ENCODE measurements around the gene SELL.
"Not testable (repeated sequence)": the region's sequence is repeated elsewhere in the genome, so short reads cannot be mapped to it uniquely, and the experiment has no call there.

Gene SELL

DNA sequence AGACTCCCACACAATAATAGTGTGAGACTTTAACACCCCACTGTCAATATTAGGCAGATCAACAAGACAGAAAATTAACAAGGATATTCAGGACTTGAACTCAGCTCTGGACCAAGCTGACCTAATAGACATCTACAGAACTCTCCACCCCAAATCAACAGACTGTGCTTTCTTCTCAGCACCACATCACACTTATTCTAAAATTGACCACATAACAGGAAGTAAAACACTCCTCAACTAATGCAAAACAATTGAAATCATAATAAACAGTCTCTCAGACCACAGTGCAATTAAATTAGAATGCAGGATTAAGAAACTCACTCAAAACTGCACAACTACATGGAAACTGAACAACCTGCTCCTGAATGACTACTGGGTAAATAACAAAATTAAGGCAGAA lies 52.6 kb downstream of the SELL start:
- not testable (repeated sequence) for H3K9me3 ChIP-seq (ENCODE audit: low read length); H3K36me3 ChIP-seq (ENCODE audit: insufficient read depth, low read length); H3K4me3 ChIP-seq (ENCODE audit: low read depth in 1 of 2, low read length in 2 of 2); H3K4me1 ChIP-seq (ENCODE audit: insufficient read depth, low read length); H3K27ac ChIP-seq (ENCODE audit: low read depth, low read length); H3K27me3 ChIP-seq (ENCODE audit: control insufficient read depth in 1 of 2, insufficient read depth in 2 of 2, low read length in 2 of 2); H3K9ac ChIP-seq (ENCODE audit: low read length)

DNA sequence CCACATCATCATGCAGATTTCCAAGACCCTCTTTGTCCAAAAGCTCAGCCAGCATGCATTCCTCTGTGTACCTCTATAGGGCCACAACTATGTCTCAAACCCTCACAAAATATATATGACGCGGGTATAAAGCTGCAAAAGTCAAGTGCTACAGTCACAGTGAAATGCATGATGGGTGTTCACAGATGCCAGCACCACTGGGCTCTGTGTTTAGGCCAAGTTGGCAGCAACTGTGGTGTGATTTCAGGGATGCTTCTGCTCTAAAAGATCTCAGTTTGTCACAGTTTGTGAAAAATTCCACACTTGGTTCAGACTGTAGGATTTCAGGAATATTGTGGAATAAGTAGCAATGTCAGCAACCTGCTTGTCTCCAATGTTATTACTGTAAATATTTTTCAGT lies 57.5 kb downstream of the SELL start:
- Histone ChIP-seq H3K4me1 (ENCODE audit: insufficient read depth, low read length) (no peaks in the 10 kb centered on the region), H3K4me3 (ENCODE audit: low read depth in 1 of 2, low read length in 2 of 2) (no peak overlapping the region), H3K9me3 (ENCODE audit: low read length) (no peaks in the 10 kb centered on the region), H3K9ac (ENCODE audit: low read length) (no peak overlapping the region), H3K27ac (ENCODE audit: low read depth, low read length) (no peak overlapping the region), H3K36me3 (ENCODE audit: insufficient read depth, low read length) (no peaks in the 10 kb centered on the region), H3K27me3 (ENCODE audit: control insufficient read depth in 1 of 2, insufficient read depth in 2 of 2, low read length in 2 of 2) (no peaks in the 10 kb centered on the region)

DNA sequence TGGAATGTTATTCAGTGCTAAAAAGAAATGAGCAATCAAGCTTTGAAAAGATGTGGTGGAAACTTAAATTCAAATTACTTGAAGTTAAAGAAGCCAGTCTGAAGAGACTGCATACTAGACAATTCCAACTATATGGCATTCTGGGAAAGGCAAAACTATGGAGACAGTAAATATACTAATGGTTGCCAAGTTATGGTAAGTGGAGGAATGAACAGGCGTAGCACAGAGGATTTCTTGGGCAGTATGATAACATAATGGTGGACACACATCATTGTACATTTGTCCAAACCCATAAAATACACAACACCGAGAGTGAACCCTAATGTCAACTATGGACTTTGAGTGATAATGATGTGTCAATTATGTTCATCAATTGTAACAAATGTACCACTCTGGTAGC lies 60.4 kb downstream of the SELL start:
- no peaks in the 10 kb centered on the region for H3K9me3 ChIP-seq (ENCODE audit: low read length)
- H3K27ac ChIP-seq (ENCODE audit: low read depth, low read length) = no peak overlapping the region
- H3K36me3 ChIP-seq (ENCODE audit: insufficient read depth, low read length) = no peaks in the 10 kb centered on the region
- H3K4me1 ChIP-seq (ENCODE audit: insufficient read depth, low read length) = no peaks in the 10 kb centered on the region
- no peak overlapping the region for H3K9ac ChIP-seq (ENCODE audit: low read length)
- no peaks in the 10 kb centered on the region for H3K27me3 ChIP-seq (ENCODE audit: control insufficient read depth in 1 of 2, insufficient read depth in 2 of 2, low read length in 2 of 2)
- no peak overlapping the region for H3K4me3 ChIP-seq (ENCODE audit: low read depth in 1 of 2, low read length in 2 of 2)

DNA sequence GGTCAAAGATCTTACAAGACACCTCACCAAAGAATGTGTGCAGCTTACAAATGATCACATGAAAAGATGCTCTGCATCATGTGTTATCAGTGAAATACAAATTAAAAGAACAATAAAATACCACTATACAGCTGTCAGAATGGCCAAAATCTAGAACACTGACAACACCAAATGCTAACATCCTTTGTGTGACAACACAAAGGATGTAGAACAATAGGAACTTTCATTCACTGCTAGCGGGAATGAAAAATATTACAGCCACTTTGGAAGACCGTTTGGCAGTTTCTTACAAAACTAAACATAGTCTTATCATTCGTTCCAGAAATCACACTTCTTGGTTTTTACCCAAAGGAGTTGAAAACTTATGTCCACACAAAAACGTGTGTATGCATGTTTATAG lies 60.9 kb downstream of the SELL start:
- Histone ChIP-seq H3K27ac (ENCODE audit: low read depth, low read length) (no peak overlapping the region), H3K36me3 (ENCODE audit: insufficient read depth, low read length) (no peaks in the 10 kb centered on the region), H3K9ac (ENCODE audit: low read length) (no peak overlapping the region), H3K27me3 (ENCODE audit: control insufficient read depth in 1 of 2, insufficient read depth in 2 of 2, low read length in 2 of 2) (no peaks in the 10 kb centered on the region), H3K9me3 (ENCODE audit: low read length) (no peaks in the 10 kb centered on the region), H3K4me3 (ENCODE audit: low read depth in 1 of 2, low read length in 2 of 2) (no peak overlapping the region), H3K4me1 (ENCODE audit: insufficient read depth, low read length) (no peaks in the 10 kb centered on the region)

DNA sequence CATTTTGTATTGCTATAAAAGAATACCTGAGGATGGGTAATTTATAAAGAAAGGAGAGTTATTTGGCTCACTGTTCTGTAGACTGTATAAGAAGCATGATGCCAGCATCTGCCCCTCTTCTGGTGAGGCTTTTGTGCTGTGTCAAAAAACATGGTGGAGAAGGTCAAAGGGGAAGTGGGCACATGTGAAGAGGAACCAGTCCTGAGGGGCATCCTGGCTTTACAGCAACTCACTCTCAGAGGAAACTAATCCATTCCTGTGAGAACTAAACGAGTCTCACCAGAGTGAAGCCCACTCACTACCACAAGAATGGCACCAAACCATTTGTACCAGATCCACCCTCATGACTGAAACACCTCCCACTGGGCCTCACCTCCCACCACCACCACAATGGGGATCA lies 62.7 kb downstream of the SELL start:
- Histone ChIP-seq H3K36me3 (ENCODE audit: insufficient read depth, low read length) (no peaks in the 10 kb centered on the region), H3K9ac (ENCODE audit: low read length) (no peak overlapping the region), H3K9me3 (ENCODE audit: low read length) (no peaks in the 10 kb centered on the region), H3K27ac (ENCODE audit: low read depth, low read length) (no peak overlapping the region), H3K4me1 (ENCODE audit: insufficient read depth, low read length) (no peaks in the 10 kb centered on the region), H3K4me3 (ENCODE audit: low read depth in 1 of 2, low read length in 2 of 2) (no peak overlapping the region), H3K27me3 (ENCODE audit: control insufficient read depth in 1 of 2, insufficient read depth in 2 of 2, low read length in 2 of 2) (no peaks in the 10 kb centered on the region)

DNA sequence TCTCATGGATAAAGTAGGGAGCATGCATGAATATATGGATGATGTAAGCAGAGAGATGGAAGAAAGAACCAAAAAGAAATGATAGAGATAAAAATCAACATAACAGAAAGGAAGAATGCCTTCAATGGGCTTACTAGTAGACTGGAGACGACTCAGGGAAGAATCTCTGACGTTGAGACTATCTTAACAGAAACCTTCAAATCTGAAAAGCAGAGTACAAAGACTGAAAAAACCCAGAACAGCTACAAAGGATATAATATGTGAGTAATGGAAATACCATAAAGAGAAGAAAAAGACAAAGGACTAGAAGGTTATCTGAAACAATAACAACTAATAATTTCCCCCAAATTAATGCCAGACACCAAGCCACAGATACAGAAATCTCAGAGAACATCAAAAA lies 63.2 kb downstream of the SELL start:
- Histone ChIP-seq H3K4me1 (ENCODE audit: insufficient read depth, low read length) (no peaks in the 10 kb centered on the region), H3K27me3 (ENCODE audit: control insufficient read depth in 1 of 2, insufficient read depth in 2 of 2, low read length in 2 of 2) (no peaks in the 10 kb centered on the region), H3K9me3 (ENCODE audit: low read length) (no peaks in the 10 kb centered on the region), H3K27ac (ENCODE audit: low read depth, low read length) (no peak overlapping the region), H3K4me3 (ENCODE audit: low read depth in 1 of 2, low read length in 2 of 2) (no peak overlapping the region), H3K36me3 (ENCODE audit: insufficient read depth, low read length) (no peaks in the 10 kb centered on the region), H3K9ac (ENCODE audit: low read length) (no peak overlapping the region)

DNA sequence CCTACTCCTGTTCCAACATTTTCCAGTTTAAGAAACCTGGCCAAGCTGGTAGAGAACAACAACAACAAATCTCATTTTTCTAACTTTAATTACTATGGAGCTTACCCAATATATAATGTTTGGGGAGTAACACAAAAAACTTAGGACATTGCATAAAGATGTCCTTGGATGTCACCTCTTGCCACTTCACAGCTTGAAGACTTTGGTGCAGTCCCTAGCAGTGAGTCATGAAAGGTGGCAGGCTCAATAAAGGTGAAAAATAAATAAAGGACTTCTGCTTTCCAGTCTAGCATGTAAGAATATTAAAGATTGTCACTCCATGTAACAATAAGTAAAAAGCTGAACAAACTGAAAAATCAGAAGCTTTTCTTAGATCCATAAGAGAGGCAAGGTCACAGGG lies 63.9 kb downstream of the SELL start:
- Histone ChIP-seq H3K27me3 (ENCODE audit: control insufficient read depth in 1 of 2, insufficient read depth in 2 of 2, low read length in 2 of 2) (no peaks in the 10 kb centered on the region), H3K4me1 (ENCODE audit: insufficient read depth, low read length) (no peaks in the 10 kb centered on the region), H3K9ac (ENCODE audit: low read length) (no peak overlapping the region), H3K36me3 (ENCODE audit: insufficient read depth, low read length) (no peaks in the 10 kb centered on the region), H3K9me3 (ENCODE audit: low read length) (no peaks in the 10 kb centered on the region), H3K4me3 (ENCODE audit: low read depth in 1 of 2, low read length in 2 of 2) (no peak overlapping the region), H3K27ac (ENCODE audit: low read depth, low read length) (no peak overlapping the region)

DNA sequence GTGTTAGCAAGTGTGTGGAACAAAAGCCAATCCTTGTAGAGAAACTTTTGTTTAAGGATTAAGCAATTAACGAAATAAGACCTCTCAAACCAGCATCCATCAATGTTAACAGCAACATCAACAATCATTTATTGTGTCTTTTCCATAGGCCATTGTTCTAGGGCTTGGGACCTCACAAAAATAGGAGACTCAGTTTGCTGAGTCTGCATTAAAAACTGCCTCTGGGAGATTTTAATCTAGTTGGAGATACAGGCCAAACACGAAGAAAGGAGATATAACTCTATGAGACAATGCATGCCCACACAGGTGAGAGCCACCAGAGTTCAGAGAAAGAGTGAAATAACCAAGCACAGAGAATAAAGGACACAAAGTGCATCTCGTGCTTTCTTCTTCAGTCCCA lies 67.1 kb downstream of the SELL start:
- no peaks in the 10 kb centered on the region for H3K4me1 ChIP-seq (ENCODE audit: insufficient read depth, low read length)
- no peak overlapping the region for H3K27ac ChIP-seq (ENCODE audit: low read depth, low read length)
- no peaks in the 10 kb centered on the region for H3K36me3 ChIP-seq (ENCODE audit: insufficient read depth, low read length)
- no peak overlapping the region for H3K4me3 ChIP-seq (ENCODE audit: low read depth in 1 of 2, low read length in 2 of 2)
- no peaks in the 10 kb centered on the region for H3K9me3 ChIP-seq (ENCODE audit: low read length)
- no peaks in the 10 kb centered on the region for H3K27me3 ChIP-seq (ENCODE audit: control insufficient read depth in 1 of 2, insufficient read depth in 2 of 2, low read length in 2 of 2)
- H3K9ac ChIP-seq (ENCODE audit: low read length) = no peak overlapping the region

All from muscle layer of colon (tissue), 2 donors.